K562 (cell line): ENCODE data around the gene RBM7. TPM values are rescaled to one million over a fixed set of nuclear protein-coding genes. Genes with fewer than 3 reads are reported as not detected.

Experiments used
- ATAC-seq: fragments of 200-7000 bp; cut with Tn5 transposase; 3 replicates; pipeline ENCODE4 v1.9.1; 2020; ENCODE audit warnings: moderate library complexity
- BruUV-seq: library from RNA; stranded (reverse); fragments of 400-500 nt; replicated peaks from 2 replicates; lab custom pipeline; 2021; lab: Mats Ljungman, UMichigan
- CTCF ChIA-PET: fragments of 300-600 bp; formaldehyde crosslinking; extraction: SDS; loops from one replicate; lab custom pipeline; 2021; ENCODE audit warnings: low intra/inter-chr PET ratio; lab: Yijun Ruan, JAX
- POLR2A ChIA-PET: fragments of 300-600, 350-650 bp; sonication (Branson Sonifier 250); formaldehyde crosslinking; extraction: SDS; loops from one replicate; lab custom pipeline; 2021; ENCODE audit warnings: antibody characterized with exemption, inconsistent platforms; lab: Yijun Ruan, JAX
- DNase-seq, 4 experiments: peaks; one replicate each; pipeline versions ENCODE4 v3.0.0 to v3.0.0-alpha.2; 2011 to 2018; ENCODE audit warnings: low spot score in 3 of 4, mixed read lengths in 3 of 4; ENCODE audit errors: extremely low read depth in 1 of 4
- FAIRE-seq: peaks from 2 replicates; lab custom pipeline; 2011; peaks lifted over from hg19 to GRCh38; lab: Jason Lieb, UNC
- H2AFZ ChIP-seq: 2 replicates; pipeline ENCODE4 v1.6.0; 2011; ENCODE audit warnings: low read depth, low read length, control low read depth, inconsistent platforms
- H3K27ac ChIP-seq: fragments of 200-600 bp; 3 replicates; pipeline ENCODE4 v1.8.0; 2011; ENCODE audit warnings: low read depth, mild to moderate bottlenecking, control low read depth, inconsistent platforms, low read length, moderate library complexity, mixed read lengths; ENCODE audit errors: extremely low read depth
- H3K27me3 ChIP-seq, 2 experiments: fragments of 300-600 bp in 1 of 2; 2 replicates in 1 of 2; 3 replicates in 1 of 2; pipeline versions ENCODE4 v1.6.0 to v1.8.0; 2011; ENCODE audit warnings: inconsistent platforms in 2 of 2, low read length in 2 of 2, mild to moderate bottlenecking in 1 of 2, mixed read lengths in 1 of 2, moderate library complexity in 1 of 2; ENCODE audit not compliant: control insufficient read depth in 2 of 2, insufficient read depth in 2 of 2
- H3K36me3 ChIP-seq: fragments of 300-600 bp; 3 replicates; pipeline ENCODE4 v1.8.0; 2011; ENCODE audit warnings: mild to moderate bottlenecking, low read length, inconsistent platforms; ENCODE audit not compliant: control insufficient read depth, insufficient read depth
- H3K4me1 ChIP-seq, 2 experiments: fragments of 200-600 bp in 1 of 2; replicated peaks in 1 of 2; 2 replicates in 1 of 2; 3 replicates in 1 of 2; pipeline versions ENCODE4 v1.5.1 to v1.8.0; 2011; ENCODE audit warnings: inconsistent platforms in 2 of 2, low read length in 2 of 2, mild to moderate bottlenecking in 1 of 2, mixed read lengths in 1 of 2, moderate library complexity in 1 of 2; ENCODE audit not compliant: control insufficient read depth in 2 of 2, insufficient read depth in 2 of 2
- H3K4me2 ChIP-seq: 2 replicates; pipeline ENCODE4 v1.6.1; 2011; ENCODE audit warnings: low read length, control low read depth, inconsistent platforms, mixed read lengths; ENCODE audit not compliant: insufficient read depth
- H3K4me3 ChIP-seq: fragments of 200-600 bp; sonication (generic), shearing (Covaris generic); 2 replicates; pipeline ENCODE4 v1.5.1; 2016; ENCODE audit warnings: control low read depth, inconsistent platforms
- H3K79me2 ChIP-seq: fragments of 200-600 bp; 3 replicates; pipeline ENCODE4 v1.8.0; 2011; ENCODE audit warnings: low read length, inconsistent platforms; ENCODE audit not compliant: control insufficient read depth, insufficient read depth
- H3K9ac ChIP-seq, 2 experiments: 2 replicates each; pipeline versions ENCODE4 v1.6.0 to v1.6.1; 2011; ENCODE audit warnings: low read depth in 2 of 2, low read length in 2 of 2, control low read depth in 1 of 2, inconsistent platforms in 1 of 2, mild to moderate bottlenecking in 1 of 2, mixed read lengths in 1 of 2; ENCODE audit not compliant: insufficient read depth in 1 of 2
- H3K9me1 ChIP-seq: one replicate; pipeline ENCODE4 v1.6.0; 2011; ENCODE audit warnings: inconsistent platforms, mild to moderate bottlenecking, low read length, moderate library complexity; ENCODE audit not compliant: control insufficient read depth, insufficient read depth
- H3K9me3 ChIP-seq: replicated peaks from 2 replicates; pipeline ENCODE4 v1.5.1; 2011; ENCODE audit warnings: low read depth, low read length, inconsistent platforms; ENCODE audit not compliant: control insufficient read depth, insufficient read depth
- H4K20me1 ChIP-seq: replicated peaks from 2 replicates; pipeline ENCODE4 v1.6.1; 2011; ENCODE audit warnings: low read length, inconsistent platforms, mixed read lengths; ENCODE audit not compliant: control insufficient read depth, insufficient read depth
- HDGF ChIP-seq: fragments of 450-650 bp; IDR thresholded peaks from 2 replicates; pipeline ENCODE4 v1.6.1; 2016
- KAT7 ChIP-seq: sonication (generic); formaldehyde crosslinking; IDR thresholded peaks from 2 replicates; pipeline ENCODE4 v1.8.0; 2022; ENCODE audit warnings: missing genetic modification reagents, mild to moderate bottlenecking, borderline replicate concordance
- NCOR1 ChIP-seq: fragments of 450-650 bp; IDR thresholded peaks from 2 replicates; pipeline ENCODE4 v1.6.1; 2016; ENCODE audit warnings: mild to moderate bottlenecking, moderate library complexity
- POLR2AphosphoS5 ChIP-seq: IDR thresholded peaks from 2 replicates; pipeline ENCODE4 v1.6.1; 2011; ENCODE audit warnings: mild to moderate bottlenecking, low read depth, low read length, moderate library complexity; ENCODE audit not compliant: control insufficient read depth, insufficient read depth
- PTBP1 ChIP-seq: fragments of 200-400 bp; formaldehyde crosslinking; IDR thresholded peaks from 2 replicates; pipeline ENCODE4 v1.6.1; 2017; ENCODE audit warnings: low read depth, low read length
- PTTG1 ChIP-seq: fragments of 450-650 bp; IDR thresholded peaks from 2 replicates; pipeline ENCODE4 v1.6.1; 2016; ENCODE audit warnings: low read depth, mild to moderate bottlenecking, missing genetic modification characterization, missing compliant biosample characterization
- SETDB1 ChIP-seq: IDR thresholded peaks from one replicate; pipeline ENCODE4 v1.6.1; 2012; ENCODE audit warnings: low read length, control low read depth, inconsistent platforms
- SMARCA4 ChIP-seq: fragments of 450-650 bp; IDR thresholded peaks from 2 replicates; pipeline ENCODE4 v1.6.1; 2016
- XRCC5 ChIP-seq: fragments of 200-400 bp; formaldehyde crosslinking; IDR thresholded peaks from 2 replicates; pipeline ENCODE4 v1.6.1; 2017; ENCODE audit warnings: low read depth, mild to moderate bottlenecking, low read length
- WGBS: fragments of 100-300 bp; shearing (Covaris generic); methylation state at CpG from one replicate; pipeline ENCODE4 v1.1.6; 2016; ENCODE audit warnings: low coverage, mixed read lengths; ENCODE audit not compliant: insufficient coverage; ENCODE audit errors: missing lambda C conversion rate; 5-methylcytosine and 5-hydroxymethylcytosine counted together
- in situ Hi-C: fragments of 300-500 bp; cut with MboI; formaldehyde crosslinking; loops from 4 replicates; pipeline ENCODE4 v1.15.0; 2018; ENCODE audit warnings: inconsistent platforms, mixed read lengths
- intact Hi-C: fragments of 100-400 bp; cut with micrococcal nuclease; formaldehyde crosslinking; loops from 2 replicates; pipeline ENCODE4 v1.14.2; 2022
- polyA plus RNA-seq, 8 experiments: library from polyadenylated mRNA; depleted of rRNA in 4 of 8; stranded (reverse) in 5 of 8; unstranded in 3 of 8; fragments of >200 nt; fragmentation: Nextera tagmentation in 2 of 8; fragmentation: Illumina TruSeq in 1 of 8; extraction: Ambion mirVana in 2 of 8; extraction: Trizol in 1 of 8; gene quantifications; 2 replicates each; pipeline versions ENCODE4 v1.2.1 to v1.2.3, GENCODE V29; 2011 to 2014; ENCODE audit warnings: inconsistent platforms in 1 of 8, missing spikeins in 1 of 8
- total RNA-seq, 7 experiments: library from RNA; depleted of rRNA in 6 of 7; stranded (reverse); fragments of >200 nt in 6 of 7; fragmentation: Illumina TruSeq in 2 of 7; extraction: Trizol in 2 of 7; gene quantifications; 2 replicates each; pipeline versions ENCODE4 v1.2.1 to v1.2.3, GENCODE V29; 2011 to 2021; ENCODE audit warnings: low replicate concordance in 1 of 7
- TF ChIP-seq, protein P1 (sequence below): fragments of 250-450 bp; sonication (Bioruptor Pico); IDR thresholded peaks from 2 replicates; pipeline ENCODE4 v1.4.0; 2020; ENCODE audit warnings: borderline replicate concordance
- TF ChIP-seq, protein P2 (sequence below): fragments of 150-350 bp; IDR thresholded peaks from 2 replicates; pipeline ENCODE4 v1.6.1; 2014; ENCODE audit warnings: low read depth, mild to moderate bottlenecking, low read length, borderline replicate concordance
- TF ChIP-seq, protein P3 (sequence below), 2 experiments: IDR thresholded peaks; 2 replicates each; pipeline ENCODE4 v1.6.1; 2012; ENCODE audit warnings: improper control_type of control experiment in 2 of 2, low read depth in 2 of 2, low read length in 2 of 2, borderline replicate concordance in 1 of 2
- TF ChIP-seq, protein P4 (sequence below): fragments of 250-450 bp; sonication (Bioruptor Pico); IDR thresholded peaks from 2 replicates; pipeline ENCODE4 v1.8.0; 2021; ENCODE audit warnings: mild to moderate bottlenecking, moderate library complexity

The RBM7 gene
- total and polyA plus RNA-seq, 9 of the 15 experiments (the other 6 are each of a cell fraction or from before 2014, with no cell fraction given) = 26.0 to 76.8 (median 49.6) TPM

DNA sequence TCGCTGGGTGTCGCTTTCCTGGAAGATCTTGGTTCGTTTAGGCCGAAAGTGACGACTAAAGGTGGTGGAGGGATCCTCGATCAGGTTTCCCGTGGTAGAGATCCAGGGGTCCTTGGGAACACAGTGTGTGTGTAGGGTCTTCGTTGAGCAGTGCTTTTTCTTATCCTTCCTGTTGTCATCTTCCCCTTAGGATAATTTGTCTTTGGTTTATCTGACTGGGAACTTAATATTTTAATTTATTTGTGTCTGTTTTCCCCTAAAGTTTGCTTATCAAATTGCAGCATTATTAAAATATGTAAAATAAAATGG, 403 bp downstream of the RBM7 start:
- Histone ChIP-seq H3K27me3 (no peaks in the 10 kb centered on the region), H3K36me3 (peaks cover 33% of the 10 kb centered on the region), H2AFZ (peak overlapping the region; percentile 82), H3K79me2 (peaks cover 81% of the 10 kb centered on the region), H3K27ac (peak overlapping the region; percentile 99), H4K20me1 (no peaks in the 10 kb centered on the region), H3K9ac (peak overlapping the region; percentile 95 to 98), H3K9me3 (no peaks in the 10 kb centered on the region), H3K4me1 (peaks cover 3 to 22% of the 10 kb centered on the region in 2 experiments), H3K4me3 (peak overlapping the region; percentile 54), H3K4me2 (peak overlapping the region; percentile 97), H3K9me1 (no peaks in the 10 kb centered on the region)
- CTCF ChIA-PET = no interaction called here
- FAIRE-seq = peak; percentile 46
- POLR2A ChIA-PET = interaction anchor here (1.6 kb wide), 1 partner anchor 11 kb away, joined by 12 read pairs; no protein-coding TSS in a partner anchor
- BruUV-seq = TSS peak; percentile 66
- peak; percentile 61; the same call in 1 of the 3 replicates for ATAC-seq
- DNase-seq = no peak
- in situ Hi-C loops (no loop called here), intact Hi-C loops (loop anchor here (1.0 to 2.0 kb wide), 2 partner anchors 38 to 120 kb away; partner anchors contain the start of gene REXO2)
- WGBS = 0% methylated on average over 8 of the region's 8 CpGs
- no peak for TF ChIP-seq PTBP1
- 0 out of 2 replicates have a peak, but pooled peaks have one; percentile 37 for TF ChIP-seq HDGF
- TF ChIP-seq, protein P1, sequence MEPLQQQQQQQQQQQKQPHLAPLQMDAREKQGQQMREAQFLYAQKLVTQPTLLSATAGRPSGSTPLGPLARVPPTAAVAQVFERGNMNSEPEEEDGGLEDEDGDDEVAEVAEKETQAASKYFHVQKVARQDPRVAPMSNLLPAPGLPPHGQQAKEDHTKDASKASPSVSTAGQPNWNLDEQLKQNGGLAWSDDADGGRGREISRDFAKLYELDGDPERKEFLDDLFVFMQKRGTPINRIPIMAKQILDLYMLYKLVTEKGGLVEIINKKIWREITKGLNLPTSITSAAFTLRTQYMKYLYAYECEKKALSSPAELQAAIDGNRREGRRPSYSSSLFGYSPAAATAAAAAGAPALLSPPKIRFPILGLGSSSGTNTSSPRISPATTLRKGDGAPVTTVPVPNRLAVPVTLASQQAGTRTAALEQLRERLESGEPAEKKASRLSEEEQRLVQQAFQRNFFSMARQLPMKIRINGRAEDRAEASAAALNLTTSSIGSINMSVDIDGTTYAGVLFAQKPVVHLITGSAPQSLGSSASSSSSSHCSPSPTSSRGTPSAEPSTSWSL (CRISPR knock-in tag) = no peak
- no peak for TF ChIP-seq PTTG1 (tag)
- no peak for TF ChIP-seq SETDB1
- no peak for TF ChIP-seq KAT7 (CRISPR knock-in tag)
- TF ChIP-seq, protein P2, sequence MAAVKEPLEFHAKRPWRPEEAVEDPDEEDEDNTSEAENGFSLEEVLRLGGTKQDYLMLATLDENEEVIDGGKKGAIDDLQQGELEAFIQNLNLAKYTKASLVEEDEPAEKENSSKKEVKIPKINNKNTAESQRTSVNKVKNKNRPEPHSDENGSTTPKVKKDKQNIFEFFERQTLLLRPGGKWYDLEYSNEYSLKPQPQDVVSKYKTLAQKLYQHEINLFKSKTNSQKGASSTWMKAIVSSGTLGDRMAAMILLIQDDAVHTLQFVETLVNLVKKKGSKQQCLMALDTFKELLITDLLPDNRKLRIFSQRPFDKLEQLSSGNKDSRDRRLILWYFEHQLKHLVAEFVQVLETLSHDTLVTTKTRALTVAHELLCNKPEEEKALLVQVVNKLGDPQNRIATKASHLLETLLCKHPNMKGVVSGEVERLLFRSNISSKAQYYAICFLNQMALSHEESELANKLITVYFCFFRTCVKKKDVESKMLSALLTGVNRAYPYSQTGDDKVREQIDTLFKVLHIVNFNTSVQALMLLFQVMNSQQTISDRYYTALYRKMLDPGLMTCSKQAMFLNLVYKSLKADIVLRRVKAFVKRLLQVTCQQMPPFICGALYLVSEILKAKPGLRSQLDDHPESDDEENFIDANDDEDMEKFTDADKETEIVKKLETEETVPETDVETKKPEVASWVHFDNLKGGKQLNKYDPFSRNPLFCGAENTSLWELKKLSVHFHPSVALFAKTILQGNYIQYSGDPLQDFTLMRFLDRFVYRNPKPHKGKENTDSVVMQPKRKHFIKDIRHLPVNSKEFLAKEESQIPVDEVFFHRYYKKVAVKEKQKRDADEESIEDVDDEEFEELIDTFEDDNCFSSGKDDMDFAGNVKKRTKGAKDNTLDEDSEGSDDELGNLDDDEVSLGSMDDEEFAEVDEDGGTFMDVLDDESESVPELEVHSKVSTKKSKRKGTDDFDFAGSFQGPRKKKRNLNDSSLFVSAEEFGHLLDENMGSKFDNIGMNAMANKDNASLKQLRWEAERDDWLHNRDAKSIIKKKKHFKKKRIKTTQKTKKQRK = no peak
- TF ChIP-seq POLR2AphosphoS5 = no peak; the same call in 1 of the 2 replicates
- TF ChIP-seq, protein P3, sequence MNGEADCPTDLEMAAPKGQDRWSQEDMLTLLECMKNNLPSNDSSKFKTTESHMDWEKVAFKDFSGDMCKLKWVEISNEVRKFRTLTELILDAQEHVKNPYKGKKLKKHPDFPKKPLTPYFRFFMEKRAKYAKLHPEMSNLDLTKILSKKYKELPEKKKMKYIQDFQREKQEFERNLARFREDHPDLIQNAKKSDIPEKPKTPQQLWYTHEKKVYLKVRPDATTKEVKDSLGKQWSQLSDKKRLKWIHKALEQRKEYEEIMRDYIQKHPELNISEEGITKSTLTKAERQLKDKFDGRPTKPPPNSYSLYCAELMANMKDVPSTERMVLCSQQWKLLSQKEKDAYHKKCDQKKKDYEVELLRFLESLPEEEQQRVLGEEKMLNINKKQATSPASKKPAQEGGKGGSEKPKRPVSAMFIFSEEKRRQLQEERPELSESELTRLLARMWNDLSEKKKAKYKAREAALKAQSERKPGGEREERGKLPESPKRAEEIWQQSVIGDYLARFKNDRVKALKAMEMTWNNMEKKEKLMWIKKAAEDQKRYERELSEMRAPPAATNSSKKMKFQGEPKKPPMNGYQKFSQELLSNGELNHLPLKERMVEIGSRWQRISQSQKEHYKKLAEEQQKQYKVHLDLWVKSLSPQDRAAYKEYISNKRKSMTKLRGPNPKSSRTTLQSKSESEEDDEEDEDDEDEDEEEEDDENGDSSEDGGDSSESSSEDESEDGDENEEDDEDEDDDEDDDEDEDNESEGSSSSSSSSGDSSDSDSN (IDR thresholded peaks at IDR 0.05; ENCODE audit: borderline replicate concordance in 1 of 2, low read depth in 2 of 2, low read length in 2 of 2) = peak in 1 of 2 experiments; percentile 70; a peak in 1 of 4 replicates
- peak; percentile 11 for TF ChIP-seq SMARCA4
- TF ChIP-seq, protein P4, sequence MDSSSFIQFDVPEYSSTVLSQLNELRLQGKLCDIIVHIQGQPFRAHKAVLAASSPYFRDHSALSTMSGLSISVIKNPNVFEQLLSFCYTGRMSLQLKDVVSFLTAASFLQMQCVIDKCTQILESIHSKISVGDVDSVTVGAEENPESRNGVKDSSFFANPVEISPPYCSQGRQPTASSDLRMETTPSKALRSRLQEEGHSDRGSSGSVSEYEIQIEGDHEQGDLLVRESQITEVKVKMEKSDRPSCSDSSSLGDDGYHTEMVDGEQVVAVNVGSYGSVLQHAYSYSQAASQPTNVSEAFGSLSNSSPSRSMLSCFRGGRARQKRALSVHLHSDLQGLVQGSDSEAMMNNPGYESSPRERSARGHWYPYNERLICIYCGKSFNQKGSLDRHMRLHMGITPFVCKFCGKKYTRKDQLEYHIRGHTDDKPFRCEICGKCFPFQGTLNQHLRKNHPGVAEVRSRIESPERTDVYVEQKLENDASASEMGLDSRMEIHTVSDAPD (CRISPR knock-in tag) = no peak
- no peak for TF ChIP-seq XRCC5
- TF ChIP-seq NCOR1 = peak; percentile 14; the same call in 1 of the 2 replicates
